Measurements from ENCODE around the gene PHLDB1. TPM values are rescaled to one million over a fixed set of nuclear protein-coding genes. Genes with fewer than 3 reads are reported as not detected.
A peak's percentile ranks its signal among the peaks of the same experiment; 100 is the strongest.

The PHLDB1 gene
- total and polyA plus RNA-seq, 4 donors = 4.8 to 15.4 (median 6.0) TPM

DNA sequence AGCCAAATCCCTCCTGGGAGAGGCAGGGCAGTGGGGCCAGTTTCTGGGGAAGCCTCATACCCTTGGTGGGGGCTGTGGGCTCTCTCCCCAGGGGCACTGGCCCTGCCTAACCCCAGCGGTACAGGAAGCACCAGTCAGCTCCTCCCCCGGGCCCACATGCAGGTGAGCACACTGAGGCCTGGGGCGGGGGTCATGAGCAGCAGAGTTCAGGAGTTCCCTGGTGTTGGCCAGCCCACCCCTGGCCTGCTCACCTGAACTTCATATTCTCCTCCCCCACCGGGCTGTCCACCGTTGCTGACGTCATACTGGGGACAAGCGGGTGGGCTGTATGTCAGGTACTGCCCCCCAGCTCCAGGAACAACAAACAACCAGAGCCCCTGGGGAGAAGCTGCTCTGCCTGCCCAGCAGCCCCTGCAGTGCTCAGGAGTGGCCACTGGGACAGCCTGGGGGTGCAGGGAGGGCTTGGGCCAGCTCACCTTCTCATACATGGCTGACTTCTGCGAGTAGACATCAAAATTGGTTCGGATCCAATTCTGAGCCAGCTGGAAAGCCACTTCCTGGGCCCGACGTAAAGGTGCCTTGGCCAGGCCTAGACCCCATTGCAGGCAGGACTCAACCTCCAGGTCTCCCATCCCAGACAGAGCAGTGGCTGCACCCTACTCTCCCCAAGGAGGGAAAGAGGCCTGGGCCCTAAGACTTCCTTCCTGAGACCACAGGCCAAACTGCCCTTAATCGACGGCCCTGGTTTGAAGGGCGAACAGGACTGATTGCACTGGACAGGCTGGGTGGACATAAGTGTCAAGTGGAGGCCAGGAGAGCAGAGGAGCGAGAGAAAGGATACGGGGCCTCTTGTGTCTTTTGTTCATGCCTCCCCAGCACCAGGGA lies 51.3 kb downstream of the PHLDB1 start:
- TF ChIP-seq YY1 (IDR thresholded peaks at IDR 0.05) (no peak), GABPA (IDR thresholded peaks at IDR 0.05 in 1 of 2, conservative IDR thresholded peaks at IDR 0.05 in 1 of 2) (no peak), JUND (IDR thresholded peaks at IDR 0.05) (no peak), NR2F2 (IDR thresholded peaks at IDR 0.05) (no peak), TAF1 (conservative IDR thresholded peaks at IDR 0.05) (no peak), ZBTB33 (IDR thresholded peaks at IDR 0.05) (no peak), REST (IDR thresholded peaks at IDR 0.05) (no peak), RXRA (IDR thresholded peaks at IDR 0.05) (no peak)
- 69% methylated on average over 16 of the region's 16 CpGs for WGBS
- H3K27ac ChIP-seq (ENCODE audit: low read depth in 1 of 2, low read length in 2 of 2) = no peak overlapping the region

GRCh38 chr11:118659314-118659952 lies 52.0 kb downstream of the PHLDB1 start:
- Histone ChIP-seq H3K27me3 (ENCODE audit: control insufficient read depth in 4 of 4, insufficient read depth in 4 of 4, low read length in 3 of 4) (no peaks in the 10 kb centered on the region), H3K9me3 (ENCODE audit: control insufficient read depth in 4 of 4, low read length in 3 of 4) (no peaks in the 10 kb centered on the region), H3K36me3 (ENCODE audit: control insufficient read depth in 4 of 4, insufficient read depth in 3 of 4, low read depth in 1 of 4, low read length in 3 of 4) (no peaks in the 10 kb centered on the region), H3K4me3 (ENCODE audit: low read depth in 1 of 3, low read length in 3 of 3) (no peak overlapping the region), H3K27ac (ENCODE audit: low read depth in 1 of 2, low read length in 2 of 2) (no peak overlapping the region), H3K4me1 (ENCODE audit: control insufficient read depth in 4 of 4, insufficient read depth in 4 of 4, low read length in 3 of 4) (peaks cover 0 to 7% (median 5%) of the 10 kb centered on the region in 4 donors), H3K9ac (ENCODE audit: low read depth in 1 of 2, low read length in 2 of 2) (no peak overlapping the region)
- TF ChIP-seq SP1 (IDR thresholded peaks at IDR 0.05) (peak; percentile 27), GABPA (IDR thresholded peaks at IDR 0.05 in 1 of 2, conservative IDR thresholded peaks at IDR 0.05 in 1 of 2) (no peak), ATF3 (IDR thresholded peaks at IDR 0.05) (no peak), EGR1 (IDR thresholded peaks at IDR 0.05; ENCODE audit: low read depth in 2 of 2) (no peak), REST (IDR thresholded peaks at IDR 0.05) (no peak), NR2F2 (IDR thresholded peaks at IDR 0.05) (peak; percentile 66), RAD21 (IDR thresholded peaks at IDR 0.05) (peak; percentile 84 to 90), HNF4A (conservative IDR thresholded peaks at IDR 0.05) (no peak), JUND (IDR thresholded peaks at IDR 0.05) (no peak), RXRA (IDR thresholded peaks at IDR 0.05) (peak; percentile 29 to 71)
- TF ChIP-seq, protein P1, sequence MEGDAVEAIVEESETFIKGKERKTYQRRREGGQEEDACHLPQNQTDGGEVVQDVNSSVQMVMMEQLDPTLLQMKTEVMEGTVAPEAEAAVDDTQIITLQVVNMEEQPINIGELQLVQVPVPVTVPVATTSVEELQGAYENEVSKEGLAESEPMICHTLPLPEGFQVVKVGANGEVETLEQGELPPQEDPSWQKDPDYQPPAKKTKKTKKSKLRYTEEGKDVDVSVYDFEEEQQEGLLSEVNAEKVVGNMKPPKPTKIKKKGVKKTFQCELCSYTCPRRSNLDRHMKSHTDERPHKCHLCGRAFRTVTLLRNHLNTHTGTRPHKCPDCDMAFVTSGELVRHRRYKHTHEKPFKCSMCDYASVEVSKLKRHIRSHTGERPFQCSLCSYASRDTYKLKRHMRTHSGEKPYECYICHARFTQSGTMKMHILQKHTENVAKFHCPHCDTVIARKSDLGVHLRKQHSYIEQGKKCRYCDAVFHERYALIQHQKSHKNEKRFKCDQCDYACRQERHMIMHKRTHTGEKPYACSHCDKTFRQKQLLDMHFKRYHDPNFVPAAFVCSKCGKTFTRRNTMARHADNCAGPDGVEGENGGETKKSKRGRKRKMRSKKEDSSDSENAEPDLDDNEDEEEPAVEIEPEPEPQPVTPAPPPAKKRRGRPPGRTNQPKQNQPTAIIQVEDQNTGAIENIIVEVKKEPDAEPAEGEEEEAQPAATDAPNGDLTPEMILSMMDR (IDR thresholded peaks at IDR 0.05; ENCODE audit: low read depth, low read length, missing input control) = peak; percentile 96
- WGBS = 13% methylated on average over 26 of the region's 26 CpGs
- peak; percentile 91 for DNase-seq (ENCODE audit: low spot score)

More for the DNA sequence above, 51.3 kb downstream of the PHLDB1 start:
- no peak for DNase-seq (ENCODE audit: low spot score)
- H3K4me1 ChIP-seq (ENCODE audit: control insufficient read depth in 4 of 4, insufficient read depth in 4 of 4, low read length in 3 of 4) = peaks cover 0 to 7% (median 5%) of the 10 kb centered on the region in 4 donors
- no peaks in the 10 kb centered on the region for H3K27me3 ChIP-seq (ENCODE audit: control insufficient read depth in 4 of 4, insufficient read depth in 4 of 4, low read length in 3 of 4)
- H3K9me3 ChIP-seq (ENCODE audit: control insufficient read depth in 4 of 4, low read length in 3 of 4) = no peaks in the 10 kb centered on the region
- no peak overlapping the region for H3K4me3 ChIP-seq (ENCODE audit: low read depth in 1 of 3, low read length in 3 of 3)
- no peaks in the 10 kb centered on the region for H3K36me3 ChIP-seq (ENCODE audit: control insufficient read depth in 4 of 4, insufficient read depth in 3 of 4, low read depth in 1 of 4, low read length in 3 of 4)
- no peak overlapping the region for H3K9ac ChIP-seq (ENCODE audit: low read depth in 1 of 2, low read length in 2 of 2)
